Trophoblast cell (in vitro differentiated cells and primary cell): ENCODE measurements around the gene MFAP2.
A peak's percentile ranks its signal among the peaks of the same experiment; 100 is the strongest.

Source experiments
- DNase-seq, 2 donors: peaks; one replicate each; pipeline ENCODE4 v3.0.0-alpha.2; 2016
- H2AFZ ChIP-seq: 2 replicates; pipeline ENCODE4 v1.6.1; 2013; ENCODE audit warnings: low read length, moderate library complexity, mild to moderate bottlenecking; ENCODE audit not compliant: insufficient read depth, poor library complexity
- H2AK5ac ChIP-seq: 2 replicates; pipeline ENCODE4 v1.6.1; 2013; ENCODE audit warnings: mild to moderate bottlenecking, low read length
- H2BK120ac ChIP-seq: 2 replicates; pipeline ENCODE4 v1.6.1; 2013; ENCODE audit warnings: low read length, mild to moderate bottlenecking, moderate library complexity; ENCODE audit not compliant: insufficient read depth, poor library complexity
- H2BK12ac ChIP-seq: 2 replicates; pipeline ENCODE4 v1.6.1; 2013; ENCODE audit warnings: mild to moderate bottlenecking, low read length, moderate library complexity
- H2BK5ac ChIP-seq: 2 replicates; pipeline ENCODE4 v1.6.1; 2013; ENCODE audit warnings: low read length, low read depth, moderate library complexity, mild to moderate bottlenecking; ENCODE audit not compliant: poor library complexity
- H3K14ac ChIP-seq: 2 replicates; pipeline ENCODE4 v1.6.1; 2013; ENCODE audit warnings: mild to moderate bottlenecking, low read length
- H3K18ac ChIP-seq: 2 replicates; pipeline ENCODE4 v1.6.1; 2013; ENCODE audit warnings: mild to moderate bottlenecking, low read length
- H3K23ac ChIP-seq: 2 replicates; pipeline ENCODE4 v1.6.1; 2013; ENCODE audit warnings: low read length
- H3K27ac ChIP-seq: 2 replicates; pipeline ENCODE4 v1.5.1; 2013; ENCODE audit warnings: low read depth, mild to moderate bottlenecking, inconsistent platforms, low read length, moderate library complexity
- H3K27me3 ChIP-seq: 2 replicates; pipeline ENCODE4 v1.6.1; 2013; ENCODE audit warnings: inconsistent platforms, mild to moderate bottlenecking, low read length, moderate library complexity; ENCODE audit not compliant: insufficient read depth
- H3K36me3 ChIP-seq, 2 experiments: 1 replicate in 1 of 2; 2 replicates in 1 of 2; pipeline ENCODE4 v1.6.1; 2013; ENCODE audit warnings: low read length in 2 of 2, mild to moderate bottlenecking in 2 of 2, moderate library complexity in 1 of 2; ENCODE audit not compliant: insufficient read depth in 2 of 2, control insufficient read depth in 1 of 2
- H3K4ac ChIP-seq: 2 replicates; pipeline ENCODE4 v1.6.1; 2013; ENCODE audit warnings: low read depth, mild to moderate bottlenecking, low read length, moderate library complexity
- H3K4me1 ChIP-seq, 2 experiments: 1 replicate in 1 of 2; 2 replicates in 1 of 2; pipeline ENCODE4 v1.6.1; 2013; ENCODE audit warnings: low read length in 2 of 2, mild to moderate bottlenecking in 2 of 2, moderate library complexity in 1 of 2; ENCODE audit not compliant: insufficient read depth in 2 of 2, control insufficient read depth in 1 of 2
- H3K4me2 ChIP-seq: 2 replicates; pipeline ENCODE4 v1.6.1; 2013; ENCODE audit warnings: inconsistent platforms, mild to moderate bottlenecking, low read length, moderate library complexity
- H3K4me3 ChIP-seq: 2 replicates; pipeline ENCODE4 v1.5.1; 2013; ENCODE audit warnings: mild to moderate bottlenecking, low read depth, low read length, inconsistent platforms
- H3K79me1 ChIP-seq: one replicate; pipeline ENCODE4 v1.6.1; 2013; ENCODE audit warnings: low read length
- H3K79me2 ChIP-seq: 2 replicates; pipeline ENCODE4 v1.6.1; 2013; ENCODE audit warnings: low read length, mild to moderate bottlenecking; ENCODE audit not compliant: control insufficient read depth, insufficient read depth, poor library complexity
- H3K9ac ChIP-seq: 2 replicates; pipeline ENCODE4 v1.6.1; 2013; ENCODE audit warnings: mild to moderate bottlenecking, low read length
- H3K9me3 ChIP-seq: 2 replicates; pipeline ENCODE4 v1.6.1; 2013; ENCODE audit warnings: low read depth, mild to moderate bottlenecking, control low read depth, inconsistent platforms, low read length; ENCODE audit not compliant: insufficient read depth
- H4K12ac ChIP-seq: 2 replicates; pipeline ENCODE4 v1.6.1; 2013; ENCODE audit warnings: low read depth, mild to moderate bottlenecking, low read length, moderate library complexity
- H4K8ac ChIP-seq: 2 replicates; pipeline ENCODE4 v1.6.1; 2013; ENCODE audit warnings: low read depth, mild to moderate bottlenecking, low read length, moderate library complexity
- H4K91ac ChIP-seq: one replicate; pipeline ENCODE4 v1.6.1; 2013; ENCODE audit warnings: low read depth, mild to moderate bottlenecking, low read length, moderate library complexity
- WGBS: extraction: QIAGEN DNeasy Blood & Tissue Kit; methylation state at CpG from one replicate; pipeline ENCODE4 v1.1.7; 2013; ENCODE audit warnings: missing lambda C conversion rate; ENCODE audit not compliant: insufficient read length, insufficient coverage; ENCODE audit errors: extremely low coverage; 5-methylcytosine and 5-hydroxymethylcytosine counted together

Gene MFAP2

GRCh38 chr1:17011439-17012307 lies 31.3 kb upstream of the MFAP2 start, which contains the start of gene ATP13A2:
Gene ATP13A2 (minus strand): TSS chr1:17011928. CDS start chr1:17011738, 190 bp downstream.
- peak; percentile 93 for DNase-seq
- Histone ChIP-seq H2AK5ac (peak within 1 kb of the TSS; percentile 13), H3K14ac (peak within 1 kb of the TSS; percentile 76), H2AFZ (peak within 1 kb of the TSS; percentile 58), H3K18ac (peak within 1 kb of the TSS; percentile 91), H3K4me1 (peaks cover 21 to 29% of the 10 kb centered on the region in 2 experiments), H3K4me3 (peak within 1 kb of the TSS; percentile 87), H3K27ac (no peak within 1 kb of the TSS), H3K4ac (peak within 1 kb of the TSS; percentile 49), H4K8ac (peak within 1 kb of the TSS; percentile 63), H3K79me2 (no peaks in the 10 kb centered on the region), H2BK5ac (peak within 1 kb of the TSS; percentile 33), H3K9me3 (no peaks in the 10 kb centered on the region), H3K79me1 (peaks cover 14% of the 10 kb centered on the region), H3K4me2 (peak within 1 kb of the TSS; percentile 94), H2BK120ac (peak within 1 kb of the TSS; percentile 57), H3K23ac (no peak within 1 kb of the TSS), H3K27me3 (no peaks in the 10 kb centered on the region), H2BK12ac (peak within 1 kb of the TSS; percentile 37), H3K36me3 (no peaks in the 10 kb centered on the region), H4K91ac (peak within 1 kb of the TSS; percentile 64), H3K9ac (peak within 1 kb of the TSS; percentile 75), H4K12ac (peak within 1 kb of the TSS; percentile 38)
- WGBS: no CpG with 5 or more reads among the region's 94 CpGs

- Histone ChIP-seq H4K8ac (peak overlapping the region; percentile 63), H3K79me2 (no peaks in the 10 kb centered on the region), H2BK5ac (peak overlapping the region; percentile 33), H3K4me3 (peak overlapping the region; percentile 87), H2BK12ac (peak overlapping the region; percentile 10), H2BK120ac (no peak overlapping the region), H3K9me3 (no peaks in the 10 kb centered on the region), H3K23ac (no peak overlapping the region), H3K79me1 (peaks cover 9% of the 10 kb centered on the region), H2AFZ (peak overlapping the region; percentile 58), H3K9ac (peak overlapping the region; percentile 75), H3K14ac (peak overlapping the region; percentile 76), H3K4me1 (peaks cover 17 to 24% of the 10 kb centered on the region in 2 experiments), H3K18ac (peak overlapping the region; percentile 91), H3K4me2 (peak overlapping the region; percentile 94), H3K27me3 (no peaks in the 10 kb centered on the region), H3K4ac (peak overlapping the region; percentile 49), H4K91ac (peak overlapping the region; percentile 64), H3K36me3 (no peaks in the 10 kb centered on the region), H3K27ac (no peak overlapping the region), H4K12ac (peak overlapping the region; percentile 38), H2AK5ac (peak overlapping the region; percentile 9)
- no peak for DNase-seq
- no CpG with 5 or more reads among the region's 15 CpGs for WGBS
Observed at GRCh38 chr1:17011092-17011438, 30.6 kb upstream of the MFAP2 start.

GRCh38 chr1:17009706-17010105 lies 29.3 kb upstream of the MFAP2 start:
- Histone ChIP-seq H4K8ac (no peak overlapping the region), H2AK5ac (no peak overlapping the region), H3K4me1 (peaks cover 12 to 18% of the 10 kb centered on the region in 2 experiments), H4K91ac (no peak overlapping the region), H2AFZ (no peak overlapping the region), H3K79me2 (no peaks in the 10 kb centered on the region), H2BK120ac (no peak overlapping the region), H3K27ac (no peak overlapping the region), H3K9me3 (no peaks in the 10 kb centered on the region), H2BK12ac (no peak overlapping the region), H3K14ac (no peak overlapping the region), H2BK5ac (no peak overlapping the region), H4K12ac (no peak overlapping the region), H3K23ac (no peak overlapping the region), H3K79me1 (peaks cover 7% of the 10 kb centered on the region), H3K18ac (no peak overlapping the region), H3K9ac (no peak overlapping the region), H3K27me3 (no peaks in the 10 kb centered on the region), H3K36me3 (peaks cover 9 to 10% of the 10 kb centered on the region in 2 experiments), H3K4me3 (no peak overlapping the region), H3K4ac (no peak overlapping the region), H3K4me2 (no peak overlapping the region)
- WGBS: no CpG with 5 or more reads among the region's 4 CpGs
- DNase-seq: no peak

GRCh38 chr1:17008208-17008855 lies 27.9 kb upstream of the MFAP2 start:
- no peak overlapping the region for H3K9ac ChIP-seq
- no peaks in the 10 kb centered on the region for H3K9me3 ChIP-seq
- no peak overlapping the region for H2AFZ ChIP-seq
- no peak overlapping the region for H4K8ac ChIP-seq
- no peak overlapping the region for H2BK5ac ChIP-seq
- no peak overlapping the region for H3K4me2 ChIP-seq
- H3K27me3 ChIP-seq: no peaks in the 10 kb centered on the region
- H3K18ac ChIP-seq: no peak overlapping the region
- no peak overlapping the region for H2BK12ac ChIP-seq
- H3K14ac ChIP-seq: no peak overlapping the region
- H3K4ac ChIP-seq: no peak overlapping the region
- peaks cover 5% of the 10 kb centered on the region for H3K79me1 ChIP-seq
- H3K79me2 ChIP-seq: no peaks in the 10 kb centered on the region
- no peak overlapping the region for H3K4me3 ChIP-seq
- H2BK120ac ChIP-seq: no peak overlapping the region
- H4K12ac ChIP-seq: no peak overlapping the region
- H2AK5ac ChIP-seq: no peak overlapping the region
- no peak for DNase-seq
- no CpG with 5 or more reads among the region's 15 CpGs for WGBS
- H3K23ac ChIP-seq: no peak overlapping the region
- H3K36me3 ChIP-seq: peaks cover 18 to 19% of the 10 kb centered on the region in 2 experiments
- H4K91ac ChIP-seq: no peak overlapping the region
- peaks cover 12 to 14% of the 10 kb centered on the region in 2 experiments for H3K4me1 ChIP-seq
- no peak overlapping the region for H3K27ac ChIP-seq
